ENCODE data around the gene CSF1R. TPM values are rescaled to one million over a fixed set of nuclear protein-coding genes. Genes with fewer than 3 reads are reported as not detected.

Gene CSF1R
- total RNA-seq, 1 donor from 2014 or later = 16.9 TPM

DNA sequence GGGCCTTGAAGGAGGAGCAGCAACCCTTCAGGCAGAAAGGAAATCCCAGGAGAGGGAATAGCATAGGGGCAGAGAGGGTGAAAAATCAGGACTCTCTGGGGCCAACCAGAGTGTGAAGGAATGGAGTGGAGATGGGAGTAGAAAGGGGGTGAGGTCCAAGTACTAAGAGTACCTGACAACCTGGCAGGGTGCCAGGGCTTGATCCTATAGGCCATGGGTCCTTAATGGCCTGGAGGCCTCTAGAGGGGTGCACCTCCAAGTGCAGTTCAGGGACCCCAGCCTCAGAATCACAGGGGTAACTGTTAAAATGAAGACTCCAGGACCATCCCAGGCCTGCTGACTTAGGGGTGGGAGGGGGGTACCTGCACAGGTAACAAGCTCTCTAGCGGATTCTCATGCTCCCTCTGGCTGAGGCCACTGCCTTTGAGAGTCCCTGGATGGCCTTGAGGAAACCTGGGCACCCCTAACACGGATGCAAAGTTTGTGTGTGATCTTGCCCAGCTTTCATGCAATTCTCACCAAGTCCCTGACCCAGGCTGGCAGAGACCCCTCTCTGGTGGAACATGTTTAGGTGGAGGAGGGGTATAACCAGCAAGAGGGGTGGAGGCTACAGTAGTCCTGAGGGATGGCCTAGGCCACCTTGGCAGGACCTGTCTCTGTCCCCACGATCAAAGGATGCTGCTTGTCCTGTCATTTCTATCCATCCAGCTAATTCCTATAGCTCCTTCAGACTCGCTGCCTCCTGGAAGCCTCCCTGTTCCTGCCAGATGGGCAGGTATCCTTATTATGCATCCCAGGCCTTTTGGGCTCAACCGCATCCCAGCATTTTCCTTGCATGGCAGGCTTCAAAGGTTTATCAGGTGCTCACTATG lies 17.6 kb upstream of the CSF1R start:
- DNase-seq (ENCODE audit: low spot score) = no peak

GRCh38 chr5:150101023-150101422 lies 14.7 kb upstream of the CSF1R start:
- no peak for DNase-seq (ENCODE audit: low spot score)

GRCh38 chr5:150097152-150097551 lies 10.8 kb upstream of the CSF1R start:
- no peak for DNase-seq (ENCODE audit: low spot score)

- DNase-seq (ENCODE audit: low spot score) = no peak
These were observed 5.9 kb upstream of the CSF1R start for GRCh38 chr5:150092159-150092787.

DNA sequence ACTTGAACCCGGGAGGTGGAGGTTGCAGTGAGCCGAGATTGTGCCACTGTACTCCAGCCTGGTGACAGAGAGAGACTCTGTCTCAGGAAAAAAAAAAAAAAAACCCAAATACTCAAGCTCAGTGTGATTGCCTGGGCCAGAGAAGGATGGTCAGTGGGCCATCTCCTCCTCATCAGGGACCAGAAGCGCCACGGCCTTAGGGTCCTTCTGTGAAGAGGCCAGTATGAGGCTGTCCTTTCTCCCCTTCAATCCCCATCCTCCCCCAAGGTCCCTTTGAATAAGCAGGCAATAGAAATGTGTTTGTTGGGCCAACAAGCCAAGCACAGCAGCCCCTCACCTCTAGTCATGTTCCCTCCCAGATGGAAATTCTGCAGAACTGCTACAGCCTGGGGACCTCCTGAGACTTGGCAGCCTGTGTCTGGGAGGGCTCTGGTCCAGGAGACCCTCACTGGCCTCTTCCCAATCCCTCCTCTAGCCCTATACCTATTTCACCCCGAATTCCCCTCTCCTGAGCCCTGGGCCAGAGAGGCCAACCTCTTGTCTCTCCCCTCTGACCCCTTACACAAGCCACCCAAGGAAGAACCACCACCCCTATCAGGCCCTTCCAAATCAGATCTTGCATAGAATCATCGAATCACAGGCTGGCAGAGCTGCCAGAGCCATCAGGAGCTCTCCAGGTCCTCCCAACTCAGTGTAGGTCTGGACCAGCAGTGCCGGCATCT lies 1.0 kb downstream of the CSF1R start:
- DNase-seq (ENCODE audit: low spot score) = peak; percentile 29

DNA sequence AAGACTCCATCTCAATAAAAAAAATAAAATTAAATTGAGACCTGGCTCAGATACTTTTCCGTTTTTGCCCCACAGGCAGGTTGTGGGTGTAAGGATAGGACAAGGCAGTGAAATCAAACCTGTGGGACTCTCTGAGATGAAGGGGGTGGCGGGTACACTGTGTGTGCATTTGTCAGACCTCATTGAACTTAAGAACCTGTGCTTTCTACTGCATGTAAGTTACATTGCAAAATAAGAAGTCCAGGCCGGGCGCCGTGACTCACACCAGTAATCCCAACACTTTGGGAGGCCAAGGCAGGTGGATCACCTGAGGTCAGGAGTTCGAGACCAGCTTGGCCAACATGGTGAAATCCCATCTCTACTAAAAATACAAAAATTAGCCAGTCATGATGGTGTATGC lies 1.6 kb downstream of the CSF1R start:
- DNase-seq (ENCODE audit: low spot score) = peak; percentile 32

DNA sequence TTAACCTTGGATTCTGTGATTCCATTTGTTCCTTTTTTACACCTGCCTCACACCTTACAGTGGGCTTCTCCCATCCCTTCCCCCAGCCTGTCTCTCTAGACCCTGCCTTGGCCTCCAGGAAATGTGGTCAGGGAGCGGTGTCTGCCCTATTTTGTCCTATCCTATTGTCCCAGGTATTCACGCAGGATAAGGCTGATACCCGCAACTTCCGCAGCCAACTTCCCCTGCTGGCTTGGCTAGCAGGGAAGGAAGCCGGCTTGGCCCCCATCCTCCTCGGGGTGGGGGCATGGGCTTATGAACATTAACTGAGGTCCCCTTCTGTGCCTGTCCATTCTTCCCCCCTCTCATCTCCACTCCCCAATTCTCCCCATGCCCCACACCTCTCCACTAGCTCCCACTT lies 3.5 kb downstream of the CSF1R start:
- DNase-seq (ENCODE audit: low spot score) = peak; percentile 32

GRCh38 chr5:150082374-150082773 lies 4.0 kb downstream of the CSF1R start:
- DNase-seq (ENCODE audit: low spot score) = peak; percentile 9

DNA sequence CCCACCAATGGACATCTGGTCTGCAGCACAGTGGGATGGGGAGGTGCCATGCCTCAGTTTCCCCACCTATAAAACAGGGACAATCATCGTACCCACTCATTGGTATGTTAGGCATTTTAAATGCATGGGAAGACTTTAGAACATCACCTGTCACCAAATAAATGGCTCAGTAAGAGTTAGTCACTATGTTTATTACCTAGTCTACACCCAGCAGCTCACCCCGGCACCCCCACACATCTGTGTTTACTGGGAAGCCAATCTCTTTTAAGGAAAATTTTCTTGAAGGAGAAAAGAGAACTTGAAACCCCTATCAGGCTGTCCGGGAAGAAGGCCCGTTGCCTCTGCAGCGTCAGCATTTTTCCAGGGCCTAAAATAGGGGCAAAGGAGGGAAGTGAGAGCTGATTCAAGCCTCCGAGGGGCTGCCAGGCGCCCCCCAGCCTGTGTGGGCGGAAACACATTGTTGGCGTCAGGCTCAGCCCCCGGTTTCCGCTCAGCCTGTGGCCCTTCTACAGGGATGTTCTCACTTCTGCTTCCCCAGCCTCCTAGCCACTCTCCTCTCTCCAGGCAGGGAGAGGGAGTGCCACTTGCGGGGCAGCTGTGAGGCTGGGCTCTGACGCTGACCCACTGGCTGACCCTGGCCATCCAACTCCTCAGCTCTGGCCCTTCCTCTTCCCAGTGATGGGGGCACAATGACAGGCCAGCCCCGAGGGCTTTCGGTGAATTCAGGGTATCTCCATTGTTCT lies 4.6 kb downstream of the CSF1R start:
- peak; percentile 47 for DNase-seq (ENCODE audit: low spot score)

DNA sequence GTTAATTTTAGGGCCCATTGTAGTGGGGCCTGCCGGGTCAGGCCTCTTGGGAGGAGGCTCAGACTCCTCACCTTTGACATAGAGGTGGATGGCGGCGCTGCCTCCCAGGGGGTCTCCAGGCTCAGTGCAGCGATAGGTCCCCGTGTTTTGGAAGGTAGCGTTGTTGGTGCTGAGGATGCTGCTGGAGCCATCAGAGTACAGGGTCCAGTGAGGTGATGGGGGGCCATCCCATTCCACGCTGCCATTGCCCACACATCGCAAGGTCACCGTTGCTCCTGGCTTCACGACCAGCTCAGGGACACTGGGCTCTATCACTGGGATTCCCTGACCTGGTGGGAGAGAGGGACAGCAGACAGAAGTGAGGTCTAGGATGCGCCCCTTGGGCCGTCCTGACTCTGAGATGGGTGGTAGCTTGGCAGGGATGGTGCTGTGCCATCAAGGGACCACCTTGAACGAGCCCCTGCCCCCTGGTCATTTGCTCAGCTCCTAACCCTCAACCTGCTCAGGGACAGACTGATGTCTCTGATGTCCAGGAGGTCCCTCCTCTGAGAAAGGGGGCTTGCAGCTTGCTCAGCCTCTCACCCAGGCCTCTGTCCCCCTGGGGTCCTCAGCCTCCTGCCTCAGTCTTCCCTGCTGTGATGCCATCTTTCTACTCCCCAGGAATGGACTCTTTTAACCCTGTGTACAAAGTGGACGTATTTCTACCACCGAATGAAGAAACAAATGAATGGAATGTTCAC lies 5.5 kb downstream of the CSF1R start:
- DNase-seq (ENCODE audit: low spot score) = peak; percentile 32

DNA sequence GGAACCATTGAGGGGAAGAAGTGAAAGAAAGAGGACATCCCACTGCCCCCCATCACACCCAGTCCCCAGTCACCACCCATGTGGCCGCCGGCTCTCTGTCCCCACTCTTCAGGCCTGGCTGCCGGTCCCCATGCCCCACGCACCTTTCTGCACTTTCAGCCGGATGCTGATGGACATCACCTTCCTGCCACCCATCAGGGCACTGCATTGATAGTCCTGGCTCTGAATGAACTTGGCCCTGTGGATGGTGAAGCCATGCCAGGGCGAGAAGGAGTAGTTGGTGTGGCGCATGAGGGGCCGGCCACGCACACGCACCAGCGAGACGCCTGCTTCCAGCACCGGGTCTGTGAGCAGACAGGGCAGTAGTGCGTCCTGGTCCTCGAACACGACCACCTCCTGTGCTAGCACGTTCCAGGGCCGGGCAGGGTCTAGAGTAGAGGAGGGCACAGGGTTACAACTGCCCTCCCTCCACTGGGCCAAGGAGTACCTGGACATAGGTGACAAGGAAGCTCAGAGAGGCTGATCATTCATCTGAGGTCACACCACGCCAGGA lies 6.4 kb downstream of the CSF1R start:
- DNase-seq (ENCODE audit: low spot score) = peak; percentile 40

GRCh38 chr5:150078802-150079689 lies 7.3 kb downstream of the CSF1R start:
- peak; percentile 39 for DNase-seq (ENCODE audit: low spot score)

DNA sequence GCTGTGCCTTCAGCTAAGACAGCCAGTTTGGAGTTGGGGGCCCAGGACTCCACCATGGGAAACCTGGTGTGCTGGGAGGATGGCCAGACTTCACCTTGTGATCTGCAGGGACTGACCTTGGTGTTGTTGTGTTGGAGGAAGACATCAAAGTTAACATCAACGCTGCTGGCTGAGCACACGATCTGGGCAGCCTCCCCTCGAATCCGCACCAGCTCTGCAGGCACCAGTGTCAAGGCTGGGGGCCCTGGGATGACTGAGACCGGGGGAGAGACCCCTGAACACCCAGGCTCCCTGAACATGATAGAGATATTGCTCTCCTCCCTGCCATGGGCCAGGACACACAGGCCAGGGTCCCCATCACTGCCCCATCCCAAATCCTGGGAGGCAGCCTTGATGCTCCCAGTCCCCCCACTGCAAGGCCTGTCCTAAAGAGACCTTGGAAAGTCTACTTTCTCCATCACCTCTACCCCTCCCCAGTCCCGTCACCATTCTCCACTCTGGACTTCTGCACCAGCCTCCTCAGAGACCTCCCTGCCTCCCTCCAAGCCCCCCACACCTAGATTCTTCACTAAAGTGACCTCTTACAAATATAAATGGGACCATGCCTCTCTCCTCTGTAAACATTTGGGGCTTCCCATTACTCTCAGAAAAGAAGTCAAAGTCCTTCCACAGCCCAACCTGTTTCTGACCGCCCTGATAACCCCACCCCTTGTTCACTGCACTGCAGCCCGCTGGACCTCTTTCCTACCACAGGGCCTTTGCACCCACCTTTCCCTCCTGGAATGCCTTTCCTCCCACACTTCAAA lies 8.2 kb downstream of the CSF1R start:
- peak; percentile 36 for DNase-seq (ENCODE audit: low spot score)

- DNase-seq (ENCODE audit: low spot score) = peak; percentile 23
These were observed 9.3 kb downstream of the CSF1R start for GRCh38 chr5:150077060-150077459.

DNA sequence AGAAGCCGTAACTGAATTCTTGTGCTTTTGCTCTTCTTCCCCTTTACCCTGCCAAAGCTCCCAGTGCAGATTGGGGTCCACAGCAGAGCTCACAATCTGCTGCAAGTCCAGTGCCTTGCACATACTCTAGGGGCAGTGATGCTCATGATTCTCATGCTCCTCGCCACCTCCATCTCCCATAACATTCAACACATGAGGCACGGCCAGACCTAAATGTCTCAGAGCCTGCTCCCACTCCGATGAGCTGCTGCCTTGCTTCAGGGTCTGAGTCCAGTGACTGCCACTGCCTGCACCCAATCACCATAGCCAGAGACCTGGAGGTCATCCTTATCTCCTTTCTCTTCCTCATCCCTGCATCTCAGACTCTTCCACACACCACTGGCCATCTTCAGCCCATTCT lies 10.5 kb downstream of the CSF1R start:
- DNase-seq (ENCODE audit: low spot score) = peak; percentile 22

- peak; percentile 17 for DNase-seq (ENCODE audit: low spot score)
These were observed 11.1 kb downstream of the CSF1R start for GRCh38 chr5:150075233-150075632.

DNA sequence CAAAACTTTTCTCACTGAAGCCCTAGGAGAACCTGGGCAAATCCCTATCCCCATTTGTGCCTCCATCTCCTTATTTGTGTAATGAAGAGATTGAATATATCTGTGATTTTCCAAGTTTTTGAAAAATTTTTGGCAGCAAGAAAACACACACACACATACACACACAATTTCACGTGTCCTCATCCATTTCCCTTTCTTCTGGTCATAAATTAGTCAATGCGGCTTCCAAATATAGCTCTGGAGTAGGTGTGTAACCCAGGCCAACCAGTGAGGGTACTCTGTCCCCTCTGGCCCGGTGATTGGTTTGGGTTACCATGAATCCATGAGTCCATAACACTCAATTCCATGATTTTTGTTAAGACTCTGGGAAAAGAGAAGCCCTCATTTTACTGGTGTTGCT lies 12.7 kb downstream of the CSF1R start:
- peak; percentile 32 for DNase-seq (ENCODE audit: low spot score)

GRCh38 chr5:150073086-150073625 lies 13.2 kb downstream of the CSF1R start:
- DNase-seq (ENCODE audit: low spot score) = peak; percentile 32

GRCh38 chr5:150070821-150071220 lies 15.5 kb downstream of the CSF1R start:
- DNase-seq (ENCODE audit: low spot score) = no peak

Measured in ureter (tissue), 1 donor.